RWPE2 (cell line): Measurements from ENCODE around the gene CRB2.

Source experiments
- ATAC-seq: fragments of 200-7000 bp; cut with Tn5 transposase; 3 replicates; pipeline ENCODE4 v1.9.1; 2021; ENCODE audit warnings: low read depth
- DNase-seq: peaks from one replicate; pipeline ENCODE4 v3.0.0-alpha.2; 2020; ENCODE audit warnings: low spot score
- H3K27ac ChIP-seq: fragments of 450-650 bp; 2 replicates; pipeline ENCODE4 v1.5.1; 2017; ENCODE audit warnings: mild to moderate bottlenecking; ENCODE audit not compliant: poor library complexity, severe bottlenecking
- H3K27me3 ChIP-seq: fragments of 250-450 bp; sonication (Bioruptor Pico); 2 replicates; pipeline ENCODE4 v1.5.1; 2021; ENCODE audit warnings: mild to moderate bottlenecking, moderate library complexity; ENCODE audit not compliant: insufficient read depth, poor library complexity, severe bottlenecking
- H3K36me3 ChIP-seq: fragments of 250-450 bp; sonication (Bioruptor Pico); 2 replicates; pipeline ENCODE4 v1.5.1; 2020; ENCODE audit warnings: low read depth, mild to moderate bottlenecking, moderate library complexity
- H3K4me1 ChIP-seq: fragments of 250-450 bp; sonication (Bioruptor Pico); 2 replicates; pipeline ENCODE4 v1.5.1; 2021; ENCODE audit warnings: mild to moderate bottlenecking, moderate library complexity; ENCODE audit not compliant: insufficient read depth, poor library complexity, severe bottlenecking
- H3K4me3 ChIP-seq: fragments of 250-450 bp; sonication (Bioruptor Pico); 2 replicates; pipeline ENCODE4 v1.5.1; 2021; ENCODE audit warnings: mild to moderate bottlenecking, moderate library complexity; ENCODE audit not compliant: severe bottlenecking
- H3K9me3 ChIP-seq: fragments of 250-450 bp; sonication (Bioruptor Pico); 2 replicates; pipeline ENCODE4 v1.5.1; 2021; ENCODE audit warnings: mild to moderate bottlenecking, moderate library complexity; ENCODE audit not compliant: severe bottlenecking
- CTCF ChIP-seq: fragments of 450-650 bp; IDR thresholded peaks from one replicate; pipeline ENCODE4 v1.5.1; 2017; ENCODE audit warnings: mild to moderate bottlenecking, moderate library complexity; ENCODE audit not compliant: poor library complexity, severe bottlenecking

CRB2 gene

GRCh38 chr9:123424552-123425225 lies 68.7 kb downstream of the CRB2 start:
- no peak overlapping the region for H3K27ac ChIP-seq
- ATAC-seq (no peak), DNase-seq (no peak)
- no peak for TF ChIP-seq CTCF
- no peak overlapping the region for H3K4me3 ChIP-seq
- H3K4me1 ChIP-seq: no peaks in the 10 kb centered on the region
- no peaks in the 10 kb centered on the region for H3K36me3 ChIP-seq
- H3K9me3 ChIP-seq: no peaks in the 10 kb centered on the region
- H3K27me3 ChIP-seq: no peaks in the 10 kb centered on the region

GRCh38 chr9:123425261-123425821 lies 69.3 kb downstream of the CRB2 start:
- TF ChIP-seq CTCF: no peak
- H3K36me3 ChIP-seq: no peaks in the 10 kb centered on the region
- H3K4me1 ChIP-seq: no peaks in the 10 kb centered on the region

GRCh38 chr9:123425836-123426365 lies 69.9 kb downstream of the CRB2 start:
- H3K36me3 ChIP-seq: no peaks in the 10 kb centered on the region
- no peaks in the 10 kb centered on the region for H3K27me3 ChIP-seq
- no peaks in the 10 kb centered on the region for H3K4me1 ChIP-seq
- no peak overlapping the region for H3K4me3 ChIP-seq
- DNase-seq: no peak
- no peaks in the 10 kb centered on the region for H3K9me3 ChIP-seq
- no peak for ATAC-seq
- no peak overlapping the region for H3K27ac ChIP-seq
- no peak for TF ChIP-seq CTCF

More at GRCh38 chr9:123425261-123425821, 69.3 kb downstream of the CRB2 start:
- ATAC-seq: no peak
- Histone ChIP-seq H3K9me3 (no peaks in the 10 kb centered on the region), H3K27me3 (no peaks in the 10 kb centered on the region), H3K4me3 (no peak overlapping the region), H3K27ac (no peak overlapping the region)
- DNase-seq: no peak

- H3K4me3 ChIP-seq: no peak overlapping the region
- TF ChIP-seq CTCF: no peak
- DNase-seq (no peak), ATAC-seq (no peak)
- no peaks in the 10 kb centered on the region for H3K36me3 ChIP-seq
- no peak overlapping the region for H3K27ac ChIP-seq
- H3K27me3 ChIP-seq: no peaks in the 10 kb centered on the region
- no peaks in the 10 kb centered on the region for H3K9me3 ChIP-seq
- no peaks in the 10 kb centered on the region for H3K4me1 ChIP-seq
Observed at GRCh38 chr9:123426406-123426805, 70.4 kb downstream of the CRB2 start.
